ENCODE measurements around the gene STAM2. TPM values are rescaled to one million over a fixed set of nuclear protein-coding genes. Genes with fewer than 3 reads are reported as not detected.

STAM2 gene
- total and polyA plus RNA-seq, 8 donors = 5.9 to 20.8 (median 16.7) TPM

DNA sequence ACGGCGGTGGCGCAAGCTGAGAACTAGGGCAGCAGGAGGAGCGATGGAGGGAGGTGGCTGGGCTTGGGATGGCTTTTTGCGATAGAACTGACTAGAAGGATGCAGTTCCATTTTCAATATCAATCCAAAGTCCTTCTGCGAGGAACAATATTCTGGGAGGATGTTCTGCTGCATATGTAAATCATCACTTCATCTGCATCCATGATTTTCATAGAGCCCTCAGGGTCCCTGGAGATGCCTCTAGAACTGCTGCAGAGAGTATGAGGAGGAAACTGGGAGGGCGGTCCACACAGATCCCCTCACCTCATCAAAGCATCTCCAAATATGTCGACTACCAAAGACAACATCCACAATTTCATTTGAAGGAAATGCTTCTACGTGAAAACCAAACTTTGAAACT lies 97.5 kb downstream of the STAM2 start:
- DNase-seq (no peak), FAIRE-seq (no peak), ATAC-seq (no peak)
- 96 to 97% methylated on average over 9 of the region's 9 CpGs for WGBS, 2 donors
- Histone ChIP-seq H3K36me3 (no peaks in the 10 kb centered on the region), H3K27me3 (no peaks in the 10 kb centered on the region), H3K4me1 (peaks cover 0 to 4% (median 0%) of the 10 kb centered on the region in 3 donors), H3K9me3 (no peaks in the 10 kb centered on the region), H3K27ac (no peak overlapping the region), H3K4me3 (no peak overlapping the region)
- intact Hi-C loops (cut with DNase I) = no loop called here
- TF ChIP-seq, protein P1, sequence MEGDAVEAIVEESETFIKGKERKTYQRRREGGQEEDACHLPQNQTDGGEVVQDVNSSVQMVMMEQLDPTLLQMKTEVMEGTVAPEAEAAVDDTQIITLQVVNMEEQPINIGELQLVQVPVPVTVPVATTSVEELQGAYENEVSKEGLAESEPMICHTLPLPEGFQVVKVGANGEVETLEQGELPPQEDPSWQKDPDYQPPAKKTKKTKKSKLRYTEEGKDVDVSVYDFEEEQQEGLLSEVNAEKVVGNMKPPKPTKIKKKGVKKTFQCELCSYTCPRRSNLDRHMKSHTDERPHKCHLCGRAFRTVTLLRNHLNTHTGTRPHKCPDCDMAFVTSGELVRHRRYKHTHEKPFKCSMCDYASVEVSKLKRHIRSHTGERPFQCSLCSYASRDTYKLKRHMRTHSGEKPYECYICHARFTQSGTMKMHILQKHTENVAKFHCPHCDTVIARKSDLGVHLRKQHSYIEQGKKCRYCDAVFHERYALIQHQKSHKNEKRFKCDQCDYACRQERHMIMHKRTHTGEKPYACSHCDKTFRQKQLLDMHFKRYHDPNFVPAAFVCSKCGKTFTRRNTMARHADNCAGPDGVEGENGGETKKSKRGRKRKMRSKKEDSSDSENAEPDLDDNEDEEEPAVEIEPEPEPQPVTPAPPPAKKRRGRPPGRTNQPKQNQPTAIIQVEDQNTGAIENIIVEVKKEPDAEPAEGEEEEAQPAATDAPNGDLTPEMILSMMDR (IDR thresholded peaks at IDR 0.05) = no peak

DNA sequence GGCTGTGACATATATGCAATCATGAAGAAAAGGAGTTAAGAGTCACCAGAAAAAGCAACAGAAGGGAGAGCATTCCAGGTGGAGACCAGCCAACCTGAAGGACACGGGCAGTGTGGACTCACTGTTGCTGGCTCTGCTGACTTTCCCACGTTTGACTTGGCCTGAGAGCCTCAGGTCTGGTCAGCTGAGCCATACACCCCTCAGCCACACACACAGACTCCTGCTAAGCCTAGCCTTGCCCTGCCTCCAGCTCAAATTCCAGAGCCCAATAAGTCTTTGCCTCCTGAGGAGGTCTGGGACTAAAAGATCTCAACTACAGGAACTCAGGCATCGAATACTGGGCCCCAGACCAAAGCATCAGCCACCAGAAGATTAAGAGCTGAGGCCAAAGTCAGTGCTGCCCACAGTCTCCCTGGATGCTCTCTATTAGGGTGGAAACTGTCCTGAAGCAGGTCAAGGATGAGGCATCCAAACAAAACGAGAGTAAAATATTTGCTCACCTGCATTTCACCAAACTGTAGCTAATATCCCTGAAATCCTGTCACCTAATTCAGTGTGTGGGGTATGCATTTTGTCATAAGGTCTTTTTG lies 100.0 kb downstream of the STAM2 start:
- no peaks in the 10 kb centered on the region for H3K36me3 ChIP-seq
- WGBS, 2 donors = 19 to 20% methylated on average over 4 of the region's 4 CpGs
- intact Hi-C loops (cut with DNase I) = no loop called here
- TF ChIP-seq, protein P1 (IDR thresholded peaks at IDR 0.05) = no peak
- H3K27ac ChIP-seq = no peak overlapping the region
- no peak overlapping the region for H3K4me3 ChIP-seq
- H3K9me3 ChIP-seq = no peaks in the 10 kb centered on the region
- peak; percentile 88 to 100 (median 96) for ATAC-seq
- no peaks in the 10 kb centered on the region for H3K27me3 ChIP-seq
- peak in 5 of 6 donors; percentile 58 to 71 (median 62) for DNase-seq
- peaks cover 0 to 4% (median 0%) of the 10 kb centered on the region in 3 donors for H3K4me1 ChIP-seq
- FAIRE-seq = no peak

DNA sequence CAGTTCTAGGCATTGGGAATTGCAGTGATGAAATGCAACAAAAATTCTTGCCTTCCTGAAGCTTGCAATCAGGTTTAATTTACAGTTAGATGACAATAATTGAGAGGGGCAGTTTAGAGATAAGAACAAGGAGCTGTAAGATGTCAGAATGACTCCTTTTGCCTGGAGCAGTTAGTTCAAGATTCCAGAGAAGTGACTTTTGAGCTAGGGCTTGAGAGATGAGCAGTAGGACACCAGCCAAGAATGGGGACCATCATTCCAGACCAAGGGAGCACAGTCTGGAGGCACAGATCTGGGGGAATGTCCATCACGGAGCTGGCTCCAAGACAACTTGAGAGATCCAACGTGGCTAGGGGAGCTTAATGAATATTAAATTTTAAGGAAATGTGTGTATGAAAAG lies 103.6 kb downstream of the STAM2 start:
- Histone ChIP-seq H3K4me3 (no peak overlapping the region), H3K27me3 (no peaks in the 10 kb centered on the region), H3K27ac (no peak overlapping the region), H3K4me1 (peaks cover 0 to 4% (median 0%) of the 10 kb centered on the region in 3 donors), H3K36me3 (no peaks in the 10 kb centered on the region), H3K9me3 (no peaks in the 10 kb centered on the region)
- 80 to 88% methylated on average over 2 of the region's 2 CpGs for WGBS, 2 donors
- DNase-seq (no peak), ATAC-seq (no peak), FAIRE-seq (no peak)
- intact Hi-C loops (cut with DNase I) = no loop called here
- TF ChIP-seq, protein P1 (IDR thresholded peaks at IDR 0.05) = no peak

DNA sequence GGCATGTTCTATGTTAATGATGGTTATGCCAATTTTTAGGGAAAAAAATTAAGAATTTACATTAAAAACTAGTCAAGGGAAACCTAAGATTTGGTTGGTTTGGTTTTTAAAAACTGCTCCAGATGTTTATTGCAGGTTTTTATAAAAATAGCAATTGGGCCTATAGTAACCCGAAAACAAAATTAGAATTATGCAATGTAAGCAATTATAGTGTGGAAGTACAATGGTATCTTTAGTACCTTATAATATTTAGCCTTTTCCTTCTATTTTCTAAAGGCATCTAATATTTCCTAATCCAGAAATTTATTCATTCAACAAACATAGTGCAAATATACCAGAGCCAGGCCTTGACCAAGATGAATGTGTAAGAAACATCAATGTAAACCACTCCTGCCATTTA lies 104.0 kb downstream of the STAM2 start:
- H3K27me3 ChIP-seq = no peaks in the 10 kb centered on the region
- H3K4me1 ChIP-seq = peaks cover 0 to 4% (median 0%) of the 10 kb centered on the region in 3 donors
- FAIRE-seq = no peak
- H3K36me3 ChIP-seq = no peaks in the 10 kb centered on the region
- WGBS, 2 donors = 94 to 96% methylated on average over 1 of the region's 1 CpG
- intact Hi-C loops (cut with DNase I) = no loop called here
- no peak overlapping the region for H3K27ac ChIP-seq
- no peaks in the 10 kb centered on the region for H3K9me3 ChIP-seq
- no peak for DNase-seq
- TF ChIP-seq, protein P1 (IDR thresholded peaks at IDR 0.05) = no peak
- no peak for ATAC-seq
- H3K4me3 ChIP-seq = no peak overlapping the region

DNA sequence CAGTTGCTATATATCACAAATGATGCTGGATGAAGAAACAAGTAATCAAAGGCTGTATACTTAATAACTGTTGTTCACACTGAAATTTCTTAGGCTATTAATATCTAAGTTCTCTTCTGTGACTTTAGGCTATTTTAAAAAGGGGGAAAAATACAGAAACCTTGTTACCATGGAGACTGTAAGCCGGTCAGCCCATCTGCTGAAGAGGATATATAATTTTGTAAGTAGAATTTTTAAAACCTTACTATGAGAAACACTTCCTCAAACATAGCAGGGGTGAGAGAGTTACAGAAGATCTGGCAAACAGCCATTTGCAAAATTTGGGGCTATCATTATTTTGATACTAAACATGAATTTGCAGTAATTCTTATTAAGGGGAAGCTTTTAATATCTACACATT lies 104.5 kb downstream of the STAM2 start:
- Histone ChIP-seq H3K4me1 (peaks cover 0 to 4% (median 0%) of the 10 kb centered on the region in 3 donors), H3K9me3 (no peaks in the 10 kb centered on the region), H3K4me3 (no peak overlapping the region), H3K27me3 (no peaks in the 10 kb centered on the region), H3K27ac (no peak overlapping the region), H3K36me3 (no peaks in the 10 kb centered on the region)
- TF ChIP-seq, protein P1 (IDR thresholded peaks at IDR 0.05) = no peak
- no peak for ATAC-seq
- no peak for FAIRE-seq
- DNase-seq = no peak
- intact Hi-C loops (cut with DNase I) = no loop called here
- 79 to 84% methylated on average over 1 of the region's 1 CpG for WGBS, 2 donors
